GM21717 (cell line): ENCODE measurements around the gene MAGEA6.
"Not testable (repeated sequence)": the region's sequence is repeated elsewhere in the genome, so short reads cannot be mapped to it uniquely, and the experiment has no call there.

Experiments used
- ATAC-seq: cut with Tn5 transposase; IDR thresholded peaks from one replicate; pipeline ENCODE4 v1.9.1; 2021; ENCODE audit warnings: mild to moderate bottlenecking, moderate library complexity; ENCODE audit not compliant: unreplicated experiment

Gene MAGEA6

GRCh38 chrX:152769549-152770289 is at the start of gene MAGEA6:
Gene MAGEA6, minus strand, starts transcription at chrX:152769689. Its CDS starts 2,039 bp downstream, at chrX:152767650.
- not testable (repeated sequence) for ATAC-seq

- ATAC-seq = no peak
These were observed 49.8 kb upstream of the MAGEA6 start for GRCh38 chrX:152819266-152819665.

DNA sequence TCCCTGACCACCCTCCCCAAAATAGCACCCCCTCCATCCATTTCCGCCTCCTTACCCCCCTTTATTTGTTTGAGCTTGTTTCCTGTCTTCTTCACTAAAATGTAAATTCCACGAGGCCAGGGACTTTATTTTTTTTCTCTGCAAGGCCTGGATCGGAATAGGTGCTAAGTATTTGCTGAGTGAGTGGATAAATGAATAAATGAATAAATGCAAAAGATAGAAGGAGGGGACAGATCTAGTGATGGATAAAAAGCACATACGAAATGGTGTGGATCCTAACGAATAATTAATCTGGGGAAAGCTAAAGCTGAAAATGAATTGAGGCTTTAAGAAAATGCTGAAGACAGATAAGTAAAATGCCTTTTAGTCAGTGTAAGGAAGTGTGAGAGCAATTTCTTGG is 48.9 kb upstream of the MAGEA6 start:
- no peak for ATAC-seq

- ATAC-seq = no peak
These were observed 47.7 kb upstream of the MAGEA6 start for GRCh38 chrX:152817078-152817764.

DNA sequence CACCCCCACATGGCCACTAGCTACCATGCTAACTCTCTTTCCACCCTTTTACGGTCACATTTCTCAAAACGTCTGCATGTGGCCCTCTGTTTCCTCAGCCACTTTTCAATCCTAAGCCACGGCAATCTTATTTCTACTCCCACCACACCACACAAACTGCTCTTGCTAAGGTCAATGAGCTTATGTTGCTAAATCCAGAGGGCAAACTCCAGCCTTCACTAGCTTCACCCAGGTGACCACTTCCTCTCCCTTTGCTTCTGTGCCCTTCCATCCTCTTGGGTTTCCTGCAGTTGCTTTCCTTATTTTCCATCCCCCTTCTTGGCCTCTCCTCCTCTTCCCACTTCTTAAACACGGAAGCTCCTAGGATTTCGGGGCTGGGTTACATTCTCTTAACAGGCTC is 44.6 kb upstream of the MAGEA6 start:
- no peak for ATAC-seq

DNA sequence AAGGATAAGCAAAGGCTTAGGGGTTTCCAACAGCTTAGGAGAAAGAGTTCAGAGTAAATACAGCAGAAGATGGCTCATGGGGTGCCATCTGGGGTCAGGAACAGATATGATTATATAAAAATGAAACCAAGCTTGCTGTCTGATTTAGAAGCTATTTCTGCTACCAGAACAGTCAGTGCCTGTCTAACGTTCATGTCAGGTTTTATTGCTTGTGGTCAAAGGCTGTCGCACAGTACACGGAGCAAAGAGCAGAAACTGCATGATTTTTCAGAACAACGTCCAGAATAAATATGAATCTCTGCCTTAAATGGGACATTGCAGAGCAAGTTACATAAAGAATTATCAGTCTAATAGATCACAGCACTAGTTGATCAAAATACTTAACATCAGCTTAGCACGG is 43.7 kb upstream of the MAGEA6 start:
- ATAC-seq = no peak

DNA sequence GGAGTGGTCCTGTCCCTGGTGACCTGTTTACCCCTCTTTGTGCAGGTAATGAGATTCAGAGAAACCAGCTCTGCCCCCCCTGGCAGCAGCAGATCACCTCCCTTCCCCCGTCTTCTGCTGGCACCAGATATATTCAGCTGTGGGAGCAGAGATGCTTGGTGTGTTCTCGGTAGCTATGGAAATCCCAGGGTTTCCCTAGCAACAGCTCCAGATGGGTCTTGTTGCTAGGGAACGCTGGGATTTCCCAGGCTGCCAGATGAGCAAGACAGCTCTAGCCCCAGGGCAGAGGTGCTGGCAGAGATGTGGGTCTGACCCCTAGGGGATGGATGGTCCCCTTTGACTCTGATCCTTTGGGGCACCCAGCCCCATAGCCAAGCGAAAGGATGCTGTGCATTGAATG is 40.9 kb upstream of the MAGEA6 start:
- no peak for ATAC-seq

GRCh38 chrX:152806035-152806434 is 36.5 kb upstream of the MAGEA6 start:
- no peak for ATAC-seq

DNA sequence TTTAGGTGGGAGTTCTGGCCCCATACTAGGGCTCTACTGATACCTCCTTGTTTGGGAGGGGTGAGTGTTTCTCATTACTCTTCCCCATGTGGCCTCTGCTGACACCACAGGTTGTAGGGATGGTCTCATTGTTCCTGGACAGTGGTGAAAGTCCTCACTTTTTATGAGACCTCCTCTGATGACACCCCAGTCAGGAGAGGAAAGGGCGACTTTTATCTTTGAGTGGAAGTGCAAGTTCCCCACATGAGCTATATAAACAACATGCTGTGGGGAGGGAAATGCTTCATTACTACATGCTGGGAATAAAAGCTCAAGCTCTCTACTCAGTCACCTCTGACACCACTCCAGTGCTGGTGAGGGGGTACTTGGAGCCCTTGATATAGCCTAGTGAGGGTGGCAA is 29.5 kb upstream of the MAGEA6 start:
- no peak for ATAC-seq

DNA sequence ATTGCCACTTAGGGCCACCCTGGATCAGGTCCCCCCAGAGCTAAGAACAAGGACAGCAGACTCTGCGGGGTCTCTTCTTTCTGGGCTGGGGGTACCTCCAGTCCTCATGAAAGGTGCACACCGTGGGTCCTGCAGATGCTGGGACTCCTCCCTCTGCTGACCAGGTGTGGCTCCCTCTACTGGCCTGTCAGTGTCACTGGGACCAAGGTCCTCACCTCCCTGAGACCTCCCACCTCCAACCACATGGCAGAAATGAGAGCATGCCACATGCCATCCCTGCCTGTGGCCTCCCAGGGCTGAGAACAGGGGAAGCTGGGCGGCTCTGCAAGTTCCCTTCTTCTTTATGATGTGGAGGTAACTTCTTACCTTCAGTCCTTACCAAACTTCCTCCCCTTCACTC is 17.6 kb upstream of the MAGEA6 start:
- ATAC-seq = not testable (repeated sequence)

GRCh38 chrX:152766562-152766961 is 2.9 kb downstream of the MAGEA6 start:
- ATAC-seq = not testable (repeated sequence)

DNA sequence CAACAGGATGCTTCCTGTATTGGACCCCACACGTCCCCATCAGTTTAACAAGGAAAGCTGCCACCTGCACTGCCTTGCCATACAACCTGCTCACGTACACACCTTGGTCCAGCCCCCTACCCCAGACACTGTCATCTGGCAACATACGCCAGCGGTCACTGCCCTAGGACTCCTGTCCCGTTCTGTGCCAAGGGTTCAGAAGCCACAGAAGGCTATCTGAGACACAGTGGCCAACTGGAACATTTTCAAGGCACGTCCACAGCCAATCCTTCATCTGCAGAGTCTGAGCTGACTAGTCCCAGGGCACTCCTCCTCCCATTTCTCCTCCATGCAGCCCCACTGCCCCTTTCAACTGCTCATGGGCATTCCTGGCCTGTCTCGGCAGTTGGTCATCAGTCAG is 7.9 kb downstream of the MAGEA6 start:
- not testable (repeated sequence) for ATAC-seq

DNA sequence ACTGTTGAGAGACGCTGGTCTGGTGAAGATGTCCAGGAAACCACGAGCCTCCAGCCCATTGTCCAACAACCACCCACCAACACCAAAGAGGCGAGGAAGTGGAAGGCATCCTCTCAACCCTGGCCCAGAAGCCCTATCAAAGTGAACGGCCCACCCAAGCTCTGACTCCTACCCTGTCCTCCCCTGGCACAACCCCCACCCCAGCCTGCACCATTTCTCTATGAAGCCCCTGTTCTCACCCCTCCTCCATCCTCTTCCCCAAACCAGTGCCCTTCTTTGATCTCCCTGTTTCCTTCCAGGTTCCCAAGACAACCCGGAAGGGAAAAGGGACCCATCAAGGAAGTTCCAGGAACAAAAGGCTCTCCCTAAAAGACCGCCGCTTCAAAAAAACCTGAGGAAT is 9.9 kb downstream of the MAGEA6 start:
- ATAC-seq = not testable (repeated sequence)

DNA sequence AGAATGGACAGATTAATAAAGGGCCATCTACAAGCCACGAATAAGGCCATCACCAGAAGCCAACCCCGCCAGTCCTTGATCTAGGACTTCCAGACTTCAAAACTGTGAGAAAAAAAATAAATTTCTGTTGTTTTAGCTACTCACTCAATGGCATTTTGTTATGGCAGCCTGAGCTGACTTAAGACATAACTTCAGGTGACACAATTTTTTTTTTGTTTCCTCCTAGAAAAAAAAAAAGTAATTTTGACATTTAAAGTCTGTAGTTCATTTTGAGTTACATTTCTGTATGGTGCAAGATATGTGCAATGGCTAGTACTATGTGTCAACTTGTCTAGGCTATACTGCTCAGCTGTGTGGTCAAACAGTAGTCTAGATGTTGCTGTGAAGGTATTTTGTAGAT is 10.6 kb downstream of the MAGEA6 start, which contains the start of gene CSAG3:
Gene CSAG3 (plus strand): TSS at position 301 of the 400 bp plus-strand sequence.
- ATAC-seq = not testable (repeated sequence)

DNA sequence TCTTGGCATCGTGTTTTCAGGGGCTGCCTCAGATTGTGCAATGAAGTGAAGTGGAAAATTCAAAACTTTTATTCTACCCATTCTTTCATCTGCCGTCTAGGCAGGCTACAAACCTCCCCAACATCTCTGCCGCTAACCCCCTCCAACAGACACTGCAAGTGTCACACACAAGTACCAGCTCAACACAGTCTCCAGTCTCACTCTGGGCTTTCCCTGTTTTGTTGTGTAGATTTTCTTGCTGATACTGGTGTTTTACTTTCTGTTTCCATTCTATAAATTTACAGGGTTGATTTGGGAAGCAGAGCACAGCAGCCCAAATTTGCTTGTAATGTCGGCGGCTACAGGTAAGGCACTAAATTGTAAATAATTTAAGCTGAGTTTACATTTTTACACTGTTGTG is 14.6 kb downstream of the MAGEA6 start:
- ATAC-seq = peak; percentile 63

GRCh38 chrX:152753686-152754650 is 15.5 kb downstream of the MAGEA6 start, which contains the start of gene MAGEA2:
Gene MAGEA2, minus strand, starts transcription at chrX:152753842. Its CDS starts 2,479 bp downstream, at chrX:152751363.
- not testable (repeated sequence) for ATAC-seq

DNA sequence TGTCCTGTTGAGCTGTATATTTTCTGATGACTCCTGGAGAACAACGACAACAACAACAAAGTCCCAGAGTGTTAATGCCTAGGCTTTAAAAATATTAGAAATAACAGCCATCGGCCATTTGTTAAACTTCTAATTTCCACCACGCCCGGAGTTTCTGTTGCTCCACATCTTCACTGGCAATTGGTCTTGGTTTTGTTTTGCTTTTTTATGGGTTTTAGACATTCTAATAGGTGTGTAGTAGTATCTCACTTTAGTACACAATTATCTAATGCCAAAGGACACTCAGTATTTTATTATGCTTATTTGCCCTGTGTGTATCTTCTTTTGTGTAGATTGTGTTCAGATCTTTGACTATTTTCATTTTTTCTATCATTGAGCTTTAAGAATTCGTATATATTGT is 30.9 kb downstream of the MAGEA6 start:
- ATAC-seq = no peak

DNA sequence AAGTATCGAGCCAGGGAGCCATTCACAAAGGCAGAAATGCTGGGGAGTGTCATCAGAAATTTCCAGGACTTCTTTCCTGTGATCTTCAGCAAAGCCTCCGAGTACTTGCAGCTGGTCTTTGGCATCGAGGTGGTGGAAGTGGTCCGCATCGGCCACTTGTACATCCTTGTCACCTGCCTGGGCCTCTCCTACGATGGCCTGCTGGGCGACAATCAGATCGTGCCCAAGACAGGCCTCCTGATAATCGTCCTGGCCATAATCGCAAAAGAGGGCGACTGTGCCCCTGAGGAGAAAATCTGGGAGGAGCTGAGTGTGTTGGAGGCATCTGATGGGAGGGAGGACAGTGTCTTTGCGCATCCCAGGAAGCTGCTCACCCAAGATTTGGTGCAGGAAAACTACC is 33.0 kb downstream of the MAGEA6 start:
- not testable (repeated sequence) for ATAC-seq

DNA sequence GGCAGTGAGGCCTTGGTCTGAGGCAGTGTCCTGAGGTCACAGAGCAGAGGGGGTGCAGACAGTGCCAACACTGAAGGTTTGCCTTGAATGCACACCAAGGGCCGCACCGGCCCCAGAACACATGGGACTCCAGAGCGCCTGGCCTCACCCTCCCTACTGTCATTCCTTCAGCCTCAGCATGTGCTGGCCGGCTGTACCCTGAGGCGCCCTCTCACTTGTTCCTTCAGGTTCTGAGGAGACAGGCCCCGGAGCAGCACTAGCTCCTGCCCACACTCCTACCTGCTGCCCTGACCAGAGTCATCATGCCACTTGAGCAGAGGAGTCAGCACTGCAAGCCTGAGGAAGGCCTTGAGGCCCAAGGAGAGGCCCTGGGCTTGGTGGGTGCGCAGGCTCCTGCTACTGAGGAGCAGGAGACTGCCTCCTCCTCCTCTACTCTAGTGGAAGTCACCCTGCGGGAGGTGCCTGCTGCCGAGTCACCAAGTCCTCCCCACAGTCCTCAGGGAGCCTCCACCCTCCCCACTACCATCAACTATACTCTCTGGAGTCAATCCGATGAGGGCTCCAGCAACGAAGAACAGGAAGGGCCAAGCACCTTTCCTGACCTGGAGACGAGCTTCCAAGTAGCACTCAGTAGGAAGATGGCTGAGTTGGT is 33.5 kb downstream of the MAGEA6 start:
- ATAC-seq = no peak

GRCh38 chrX:152735101-152735500 is 34.4 kb downstream of the MAGEA6 start:
- no peak for ATAC-seq
